ENCODE results near the gene API5.
A peak's percentile ranks its signal among the peaks of the same experiment; 100 is the strongest.
"Not testable (repeated sequence)": the region's sequence is repeated elsewhere in the genome, so short reads cannot be mapped to it uniquely, and the experiment has no call there.

Gene API5
- 80.1 to 88.4 reads per million in 2 donors for total RNA-seq

GRCh38 chr11:43311791-43312607, at the start of gene API5:
API5 (plus strand) TSS chr11:43311996; CDS start chr11:43312128, 132 bp downstream.
- DNase-seq, result peak; percentile 73 to 97 (median 90)

- no peak for DNase-seq
These were observed 43.8 kb upstream of the API5 start for GRCh38 chr11:43267856-43268580.

- no peak for DNase-seq
These were observed 43.0 kb upstream of the API5 start for GRCh38 chr11:43268786-43269185.

DNA sequence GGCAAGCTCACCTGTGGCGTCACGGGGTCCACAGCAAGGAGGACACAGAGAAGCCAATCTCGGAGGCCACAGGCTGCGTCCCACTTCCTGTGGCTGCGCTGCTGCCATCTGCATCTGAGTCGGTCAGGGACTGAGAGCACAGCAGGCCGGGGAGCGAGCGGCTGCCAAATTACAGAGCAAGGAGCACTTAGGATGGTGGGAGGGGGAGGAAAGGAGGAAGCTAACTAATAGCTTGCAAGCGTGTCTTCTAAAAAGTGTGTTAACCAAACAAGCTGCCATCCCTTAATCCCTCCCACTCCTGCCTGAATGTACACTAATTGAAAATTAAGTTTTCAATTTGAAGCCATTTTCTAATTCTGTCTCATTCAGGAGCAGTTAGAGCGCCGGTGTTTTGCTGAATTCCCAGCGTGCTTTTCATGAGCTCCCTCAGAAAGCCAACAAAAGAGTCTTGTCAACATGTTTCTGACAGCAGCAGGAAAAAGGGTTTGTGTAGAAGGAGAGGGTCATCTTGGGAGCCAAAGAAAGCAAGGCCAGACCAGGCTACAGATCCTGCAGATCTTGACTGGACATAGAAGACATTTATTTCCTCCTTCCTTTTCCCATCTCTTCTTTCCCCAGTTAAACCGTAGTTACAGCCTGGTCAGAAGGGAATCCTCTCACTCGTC, 42.4 kb upstream of the API5 start:
- DNase-seq, result no peak

- no peak for DNase-seq
These were observed 41.3 kb upstream of the API5 start for GRCh38 chr11:43270468-43270867.

- no peak for DNase-seq
These were observed 33.4 kb upstream of the API5 start for GRCh38 chr11:43278193-43278956.

GRCh38 chr11:43282607-43283440, 29.0 kb upstream of the API5 start:
- peak in 3 of 5 experiments; percentile 6 to 27 (median 22) for DNase-seq

DNA sequence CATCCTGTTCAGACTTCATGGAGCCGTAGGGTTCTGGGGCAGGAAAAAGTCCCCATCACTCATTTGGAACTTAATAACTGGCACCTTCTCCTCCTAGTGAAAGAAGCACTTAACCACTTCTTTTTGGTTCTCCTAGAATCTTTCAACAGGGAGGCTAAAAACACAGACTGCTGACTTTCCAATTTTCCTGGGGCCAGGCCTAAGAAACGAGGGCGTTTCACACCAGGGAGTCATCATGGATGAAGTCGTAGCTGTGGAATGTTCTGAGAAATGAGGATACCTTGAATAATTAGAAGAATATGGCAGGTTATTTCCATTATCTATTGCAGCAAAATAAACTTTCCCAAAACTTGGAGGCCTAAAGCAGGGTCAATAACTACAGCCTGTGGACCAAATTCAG, 26.0 kb upstream of the API5 start:
- DNase-seq, result no peak

DNA sequence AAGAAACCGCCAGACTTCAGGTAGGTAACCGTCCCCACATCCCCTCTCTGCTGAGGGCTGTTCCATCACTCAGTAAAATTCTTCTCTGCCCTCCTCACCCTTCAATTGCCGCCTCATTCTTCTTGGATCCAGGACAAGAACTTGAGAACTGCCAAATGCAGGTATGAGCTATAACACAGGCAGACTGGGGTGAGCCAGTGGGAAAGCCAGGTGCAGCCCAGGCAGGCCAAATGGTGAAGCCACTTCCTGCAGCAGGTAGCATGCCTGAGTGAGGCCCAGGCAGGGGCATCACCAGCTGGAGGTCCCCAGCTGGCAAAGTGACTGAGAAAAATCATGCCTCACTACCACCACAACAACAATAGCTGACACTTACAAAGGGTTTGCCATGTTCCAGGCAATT, 22.4 kb upstream of the API5 start:
- no peak for DNase-seq

GRCh38 chr11:43298397-43298796, 13.4 kb upstream of the API5 start:
- no peak for DNase-seq

GRCh38 chr11:43315966-43316365, 4.2 kb downstream of the API5 start:
- DNase-seq, result no peak

GRCh38 chr11:43316451-43316850, 4.7 kb downstream of the API5 start:
- peak in 2 of 5 experiments; percentile 27 to 79 for DNase-seq

DNA sequence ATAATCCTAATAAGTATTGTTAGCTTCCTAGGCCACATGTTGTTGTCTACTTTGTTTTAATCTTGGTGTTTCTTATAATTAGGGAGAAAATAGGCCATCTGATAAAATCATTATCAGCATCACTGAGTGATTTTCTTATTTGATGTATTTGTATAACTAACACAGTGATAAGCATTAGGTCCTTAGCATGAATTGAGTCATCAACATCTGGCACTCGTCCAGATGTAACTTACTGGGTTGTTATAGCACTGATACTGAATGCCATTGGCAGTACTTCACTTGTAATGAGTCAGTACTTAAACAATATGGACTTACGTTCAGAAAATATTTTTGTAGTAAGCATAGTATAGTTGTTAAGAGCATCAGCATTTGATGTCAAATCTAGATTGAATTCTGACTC, 16.2 kb downstream of the API5 start:
- peak in 1 of 5 experiments; percentile 12 for DNase-seq

DNA sequence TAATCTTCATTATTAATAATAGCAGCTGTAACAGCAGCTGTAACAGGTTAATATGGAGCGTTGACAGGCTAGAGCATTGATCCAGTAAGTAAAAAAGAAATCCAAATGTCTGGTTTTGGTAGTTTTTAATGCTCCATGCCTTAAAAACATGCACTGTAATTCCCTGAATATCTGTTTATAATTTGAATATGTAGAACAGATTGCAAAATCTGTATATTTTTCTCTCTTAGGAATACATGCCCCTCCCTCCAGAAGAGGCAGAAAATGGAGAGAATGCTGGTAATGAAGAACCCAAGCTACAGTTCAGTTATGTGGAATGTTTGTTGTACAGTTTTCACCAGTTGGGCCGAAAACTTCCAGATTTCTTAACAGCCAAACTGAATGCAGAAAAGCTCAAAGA, 16.7 kb downstream of the API5 start:
- no peak for DNase-seq

GRCh38 chr11:43341159-43341558, 29.4 kb downstream of the API5 start:
- DNase-seq, result no peak

- DNase-seq, result not testable (repeated sequence)
These were observed 39.6 kb downstream of the API5 start for GRCh38 chr11:43351426-43351825.

- DNase-seq, result no peak
These were observed 42.5 kb downstream of the API5 start for GRCh38 chr11:43354311-43354710.

DNA sequence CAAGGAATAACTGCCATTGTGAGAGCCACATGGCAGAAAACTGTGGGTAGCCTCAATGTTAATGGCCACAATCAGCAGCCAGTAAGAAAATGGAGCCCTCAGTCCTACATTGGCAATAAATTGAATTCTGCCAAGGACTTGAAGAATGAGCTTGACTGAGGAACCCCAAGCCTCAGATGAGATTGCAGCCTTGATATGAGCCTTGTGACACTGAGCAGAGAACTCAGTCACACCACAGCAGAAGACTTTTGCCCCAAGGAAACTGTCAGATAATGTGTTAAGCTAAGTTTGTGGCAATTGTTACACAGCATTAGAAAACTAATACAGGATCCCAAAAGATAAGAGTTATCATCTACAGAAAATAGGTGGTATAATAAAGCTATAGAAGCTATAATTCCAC, 44.5 kb downstream of the API5 start:
- peak in 1 of 5 experiments; percentile 60 for DNase-seq

GRCh38 chr11:43358279-43358800, 46.5 kb downstream of the API5 start:
- peak in 1 of 5 experiments; percentile 3 for DNase-seq

DNA sequence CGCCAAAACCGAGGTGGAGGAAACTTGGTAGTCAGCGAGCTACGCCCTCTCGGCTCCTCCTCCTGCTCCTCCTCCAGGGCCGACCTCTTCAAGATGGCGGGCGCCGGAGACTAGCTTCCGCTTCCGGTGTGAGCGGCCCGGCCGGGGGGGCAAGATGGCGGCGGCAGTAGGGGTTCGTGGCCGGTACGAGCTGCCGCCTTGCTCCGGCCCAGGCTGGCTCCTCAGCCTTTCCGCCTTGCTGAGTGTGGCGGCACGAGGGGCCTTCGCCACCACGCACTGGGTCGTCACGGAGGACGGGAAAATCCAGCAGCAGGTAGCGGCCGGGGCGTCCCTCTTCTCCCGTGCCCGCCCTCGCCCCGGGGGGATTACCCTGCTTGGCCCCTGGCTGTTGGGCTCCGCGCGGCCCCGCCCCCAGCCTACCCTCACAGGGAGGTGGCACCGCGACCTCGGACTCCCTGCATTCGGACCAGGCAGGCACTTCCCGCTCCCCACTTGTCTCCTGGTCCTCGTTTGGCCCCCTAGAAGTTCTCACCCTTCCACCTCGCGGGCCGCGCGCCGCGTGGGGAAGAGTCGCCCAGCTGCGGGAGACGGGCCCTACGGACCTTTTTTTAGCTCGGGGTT, 47.1 kb downstream of the API5 start, which contains the start of gene TTC17:
TTC17 (plus strand) TSS at position 120 of the 621 bp plus-strand sequence; CDS start at position 155, 35 bp downstream.
- DNase-seq, result peak; percentile 83 to 95 (median 90)

DNA sequence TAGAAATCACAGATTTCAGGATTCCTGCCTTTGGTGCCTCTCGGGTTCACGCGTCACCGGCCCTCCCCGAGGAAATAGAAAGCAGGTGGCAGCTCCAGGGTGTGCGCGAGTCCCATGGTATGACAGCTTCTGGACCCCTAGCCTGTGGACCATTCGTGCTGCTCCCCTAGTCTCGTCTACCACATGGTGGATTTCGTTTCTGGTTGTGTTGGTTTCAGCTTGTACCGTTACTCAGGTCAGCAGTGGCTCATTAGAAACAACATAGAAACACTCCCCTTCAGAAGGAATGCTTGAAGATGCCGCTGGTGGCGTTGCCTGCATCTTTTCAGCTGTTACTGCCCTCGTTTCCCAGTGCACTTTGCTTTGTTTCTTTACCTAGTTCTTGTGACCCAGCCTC, 47.6 kb downstream of the API5 start:
- DNase-seq, result peak in 1 of 5 experiments; percentile 58

Measured in T-helper 2 cell (primary cell).